ENCODE data around the gene RAB5B.

The RAB5B gene

DNA sequence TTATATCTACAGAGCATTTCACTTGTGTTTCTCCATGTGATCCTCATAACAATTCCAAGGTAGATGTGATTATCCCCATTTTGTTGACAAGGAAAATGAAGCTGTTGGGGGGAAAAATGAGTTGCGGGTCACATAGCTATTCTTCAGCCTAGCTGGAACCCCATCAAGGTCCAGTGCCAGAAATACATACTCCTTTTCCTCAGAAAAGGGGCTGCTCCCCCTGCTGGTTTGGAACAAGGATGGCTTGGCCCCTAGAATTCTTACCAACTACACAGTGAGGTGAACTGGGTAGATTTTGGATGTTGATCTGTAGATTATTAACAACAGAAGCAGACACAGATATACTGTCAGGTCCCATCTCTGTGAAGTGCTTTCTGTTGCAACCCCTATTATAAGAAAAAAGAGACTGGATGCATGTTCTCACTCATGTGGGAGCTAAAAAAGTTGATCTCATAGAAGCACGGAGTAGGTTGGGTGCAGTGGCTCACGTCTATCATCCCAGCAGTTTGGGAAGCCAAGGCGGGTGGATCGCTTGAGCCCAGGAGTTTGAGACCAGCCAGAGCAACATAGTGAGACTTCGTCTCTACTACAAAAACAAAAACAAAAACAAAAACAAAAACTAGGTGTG lies 55.9 kb downstream of the RAB5B start:
- TF ChIP-seq, protein P1, sequence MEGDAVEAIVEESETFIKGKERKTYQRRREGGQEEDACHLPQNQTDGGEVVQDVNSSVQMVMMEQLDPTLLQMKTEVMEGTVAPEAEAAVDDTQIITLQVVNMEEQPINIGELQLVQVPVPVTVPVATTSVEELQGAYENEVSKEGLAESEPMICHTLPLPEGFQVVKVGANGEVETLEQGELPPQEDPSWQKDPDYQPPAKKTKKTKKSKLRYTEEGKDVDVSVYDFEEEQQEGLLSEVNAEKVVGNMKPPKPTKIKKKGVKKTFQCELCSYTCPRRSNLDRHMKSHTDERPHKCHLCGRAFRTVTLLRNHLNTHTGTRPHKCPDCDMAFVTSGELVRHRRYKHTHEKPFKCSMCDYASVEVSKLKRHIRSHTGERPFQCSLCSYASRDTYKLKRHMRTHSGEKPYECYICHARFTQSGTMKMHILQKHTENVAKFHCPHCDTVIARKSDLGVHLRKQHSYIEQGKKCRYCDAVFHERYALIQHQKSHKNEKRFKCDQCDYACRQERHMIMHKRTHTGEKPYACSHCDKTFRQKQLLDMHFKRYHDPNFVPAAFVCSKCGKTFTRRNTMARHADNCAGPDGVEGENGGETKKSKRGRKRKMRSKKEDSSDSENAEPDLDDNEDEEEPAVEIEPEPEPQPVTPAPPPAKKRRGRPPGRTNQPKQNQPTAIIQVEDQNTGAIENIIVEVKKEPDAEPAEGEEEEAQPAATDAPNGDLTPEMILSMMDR (conservative IDR thresholded peaks at IDR 0.05; ENCODE audit: low read depth, low read length): peak; percentile 88
- DNase-seq (ENCODE audit: low read depth): peak; percentile 78
- H3K4me3 ChIP-seq (ENCODE audit: low read depth, low read length): no peak overlapping the region

DNA sequence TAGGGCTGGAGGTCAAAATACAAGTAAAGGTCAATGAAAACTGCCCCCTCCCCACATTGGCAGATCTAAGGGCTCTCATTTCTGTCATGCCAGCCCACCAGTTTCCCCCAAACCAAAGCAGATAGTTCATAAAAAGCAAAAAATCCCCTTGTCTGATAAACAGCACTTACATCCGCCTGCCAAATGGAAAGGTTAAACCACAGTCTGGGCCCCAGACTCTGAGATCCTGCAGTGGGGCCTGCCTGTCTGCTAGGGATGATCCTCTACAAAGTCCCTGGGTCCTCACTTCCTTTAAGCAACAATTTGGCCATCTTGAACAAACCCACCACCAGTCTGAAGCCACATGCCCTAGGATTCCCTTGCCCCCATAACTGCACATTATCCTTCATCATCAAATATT lies 58.1 kb downstream of the RAB5B start:
- TF ChIP-seq, protein P1 (conservative IDR thresholded peaks at IDR 0.05; ENCODE audit: low read depth, low read length): no peak
- H3K4me3 ChIP-seq (ENCODE audit: low read depth, low read length): no peak overlapping the region
- DNase-seq (ENCODE audit: low read depth): no peak

DNA sequence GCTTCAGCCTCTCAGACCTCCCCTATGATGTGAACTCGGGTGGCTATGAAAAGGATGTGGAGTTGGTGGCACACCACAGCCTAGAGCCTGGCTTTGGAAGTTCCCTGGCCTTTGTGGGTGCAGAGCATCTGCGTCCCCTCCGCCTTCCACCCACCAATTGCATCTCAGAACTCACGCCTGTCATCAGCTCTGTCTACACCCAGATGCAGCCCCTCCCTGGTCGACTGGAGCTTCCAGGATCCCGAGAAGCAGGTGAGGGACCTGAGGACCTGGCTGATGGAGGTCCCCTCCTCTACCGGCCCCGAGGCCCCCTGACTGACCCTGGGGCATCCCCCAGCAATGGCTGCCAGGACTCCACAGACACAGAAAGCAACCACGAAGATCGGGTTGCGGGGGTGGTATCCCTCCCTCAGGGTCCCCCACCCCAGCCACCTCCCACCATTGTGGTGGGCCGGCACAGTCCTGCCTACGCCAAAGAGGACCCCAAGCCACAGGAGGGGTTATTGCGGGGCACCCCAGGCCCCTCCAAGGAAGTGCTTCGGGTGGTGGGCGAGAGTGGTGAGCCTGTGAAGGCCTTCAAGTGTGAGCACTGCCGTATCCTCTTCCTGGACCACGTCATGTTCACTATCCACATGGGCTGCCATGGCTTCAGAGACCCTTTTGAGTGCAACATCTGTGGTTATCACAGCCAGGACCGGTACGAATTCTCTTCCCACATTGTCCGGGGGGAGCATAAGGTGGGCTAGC lies 60.9 kb downstream of the RAB5B start:
- TF ChIP-seq, protein P1 (conservative IDR thresholded peaks at IDR 0.05; ENCODE audit: low read depth, low read length): no peak
- DNase-seq (ENCODE audit: low read depth): no peak
- no peak overlapping the region for H3K4me3 ChIP-seq (ENCODE audit: low read depth, low read length)

DNA sequence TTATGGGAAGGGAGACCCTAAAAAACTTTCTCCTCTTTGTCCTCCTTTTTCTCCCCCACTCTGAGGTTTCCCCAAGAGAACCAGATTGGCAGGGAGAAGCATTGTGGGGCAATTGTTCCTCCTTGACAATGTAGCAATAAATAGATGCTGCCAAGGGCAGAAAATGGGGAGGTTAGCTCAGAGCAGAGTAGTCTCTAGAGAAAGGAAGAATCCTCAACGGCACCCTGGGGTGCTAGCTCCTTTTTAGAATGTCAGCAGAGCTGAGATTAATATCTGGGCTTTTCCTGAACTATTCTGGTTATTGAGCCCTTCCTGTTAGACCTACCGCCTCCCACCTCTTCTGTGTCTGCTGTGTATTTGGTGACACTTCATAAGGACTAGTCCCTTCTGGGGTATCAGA lies 63.3 kb downstream of the RAB5B start:
- H3K4me3 ChIP-seq (ENCODE audit: low read depth, low read length): no peak overlapping the region
- peak; percentile 21 for DNase-seq (ENCODE audit: low read depth)
- TF ChIP-seq, protein P1 (conservative IDR thresholded peaks at IDR 0.05; ENCODE audit: low read depth, low read length): no peak

DNA sequence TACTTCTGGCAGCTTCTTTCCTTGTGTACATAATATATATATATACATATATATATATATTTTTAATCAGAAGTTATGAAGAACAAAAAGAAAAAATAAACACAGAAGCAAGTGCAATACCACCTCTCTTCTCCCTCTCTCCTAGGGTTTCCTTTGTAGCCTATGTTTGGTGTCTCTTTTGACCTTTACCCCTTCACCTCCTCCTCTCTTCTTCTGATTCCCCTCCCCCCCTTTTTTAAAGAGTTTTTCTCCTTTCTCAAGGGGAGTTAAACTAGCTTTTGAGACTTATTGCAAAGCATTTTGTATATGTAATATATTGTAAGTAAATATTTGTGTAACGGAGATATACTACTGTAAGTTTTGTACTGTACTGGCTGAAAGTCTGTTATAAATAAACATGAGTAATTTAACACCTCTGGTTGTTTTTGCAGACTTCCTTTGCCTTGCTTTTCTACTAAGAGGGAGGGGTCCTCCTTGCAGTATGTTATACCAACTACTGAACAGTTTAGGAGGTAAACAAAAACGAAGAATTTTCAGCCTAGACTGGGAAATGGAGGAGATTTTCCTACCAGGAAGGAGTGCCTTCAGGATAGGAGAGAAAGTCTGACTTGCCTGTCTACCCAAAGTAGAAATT lies 64.3 kb downstream of the RAB5B start:
- TF ChIP-seq, protein P1 (conservative IDR thresholded peaks at IDR 0.05; ENCODE audit: low read depth, low read length): no peak
- no peak for DNase-seq (ENCODE audit: low read depth)
- no peak overlapping the region for H3K4me3 ChIP-seq (ENCODE audit: low read depth, low read length)

DNA sequence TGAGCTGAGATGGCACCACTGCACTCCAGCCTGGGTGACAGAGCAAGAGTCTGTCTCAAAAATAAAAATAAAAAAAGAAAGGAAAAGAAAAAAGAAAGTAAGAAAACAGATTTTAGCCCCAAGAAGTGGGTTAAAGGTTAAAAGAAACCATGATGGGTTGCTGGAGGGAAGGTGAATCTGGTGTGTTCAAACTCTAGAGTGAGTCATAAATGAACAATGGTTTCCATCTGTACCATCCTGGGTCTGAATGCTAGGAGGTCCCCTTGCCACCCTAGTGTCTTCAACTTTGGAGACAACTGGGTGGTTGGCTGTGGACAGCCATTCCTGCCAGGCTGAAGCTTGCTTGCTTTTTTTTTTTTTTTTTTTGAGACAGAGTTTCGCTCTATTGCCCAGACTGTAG lies 66.3 kb downstream of the RAB5B start:
- no peak overlapping the region for H3K4me3 ChIP-seq (ENCODE audit: low read depth, low read length)
- DNase-seq (ENCODE audit: low read depth): no peak

More for the DNA sequence above, 66.3 kb downstream of the RAB5B start:
- TF ChIP-seq, protein P1 (conservative IDR thresholded peaks at IDR 0.05; ENCODE audit: low read depth, low read length): no peak

All from choroid plexus epithelial cell (primary cell).